ENCODE data around the gene FUCA1.
"Not testable (repeated sequence)": the region's sequence is repeated elsewhere in the genome, so short reads cannot be mapped to it uniquely, and the experiment has no call there.

FUCA1 gene

DNA sequence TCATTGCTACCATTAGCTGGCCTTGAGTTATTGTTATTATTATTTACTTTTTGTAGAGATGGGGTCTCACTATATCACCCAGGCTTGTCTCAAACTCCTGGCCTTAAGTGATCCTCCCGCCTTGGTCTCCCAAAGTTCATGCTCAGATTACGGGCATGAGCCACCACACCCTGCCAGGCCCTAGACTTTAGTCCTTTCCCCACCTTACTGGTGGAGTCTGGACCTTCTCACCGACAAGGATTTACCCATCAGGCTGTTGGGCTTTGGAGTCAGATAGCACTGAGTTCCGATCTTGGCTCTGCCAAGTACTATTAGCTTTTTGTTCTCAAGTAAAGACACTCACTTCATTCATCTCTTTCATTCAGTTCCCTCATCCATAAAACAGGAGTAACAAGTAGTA lies 27.9 kb upstream of the FUCA1 start:
- no peak for DNase-seq (ENCODE audit: low read depth, low spot score)

DNA sequence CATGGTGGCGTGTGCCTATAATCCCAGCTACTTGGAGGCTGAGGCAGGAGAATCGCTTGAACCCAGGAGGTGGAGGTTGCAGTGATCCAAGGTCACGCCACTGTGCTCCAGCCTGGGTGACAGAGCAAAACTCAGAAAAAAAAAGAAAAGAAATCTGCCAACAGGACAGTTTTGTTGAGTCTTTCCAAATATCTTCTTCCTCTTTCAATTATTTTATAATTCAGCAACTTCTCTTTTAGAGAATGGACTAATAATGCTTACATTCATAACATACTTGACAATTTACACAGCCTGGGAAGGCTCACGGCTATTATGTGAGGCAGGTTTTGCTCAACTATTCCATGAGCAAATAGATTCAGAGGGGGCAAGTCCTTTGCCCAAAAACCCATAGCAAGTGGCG lies 27.0 kb upstream of the FUCA1 start:
- no peak for DNase-seq (ENCODE audit: low read depth, low spot score)

DNA sequence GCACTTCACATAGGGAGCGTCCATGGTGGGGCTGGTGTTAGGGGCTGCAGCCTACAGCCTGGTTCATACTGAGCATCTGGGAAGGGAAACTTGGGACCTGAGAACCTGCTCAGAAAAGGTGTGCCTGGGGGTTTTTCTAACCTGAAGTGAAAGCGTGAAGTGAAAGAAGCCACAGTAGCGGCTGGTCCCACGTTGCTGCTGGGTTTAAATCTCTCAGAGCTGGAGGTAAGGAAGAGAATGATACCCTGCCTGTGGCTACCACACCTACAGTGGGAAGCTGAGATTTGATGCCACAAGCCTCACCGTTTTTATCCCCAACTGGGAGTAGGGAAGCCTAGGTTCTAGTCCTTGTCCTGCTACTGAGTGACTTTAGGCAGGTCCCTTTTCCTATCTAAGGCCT lies 21.0 kb upstream of the FUCA1 start:
- no peak for DNase-seq (ENCODE audit: low read depth, low spot score)

DNA sequence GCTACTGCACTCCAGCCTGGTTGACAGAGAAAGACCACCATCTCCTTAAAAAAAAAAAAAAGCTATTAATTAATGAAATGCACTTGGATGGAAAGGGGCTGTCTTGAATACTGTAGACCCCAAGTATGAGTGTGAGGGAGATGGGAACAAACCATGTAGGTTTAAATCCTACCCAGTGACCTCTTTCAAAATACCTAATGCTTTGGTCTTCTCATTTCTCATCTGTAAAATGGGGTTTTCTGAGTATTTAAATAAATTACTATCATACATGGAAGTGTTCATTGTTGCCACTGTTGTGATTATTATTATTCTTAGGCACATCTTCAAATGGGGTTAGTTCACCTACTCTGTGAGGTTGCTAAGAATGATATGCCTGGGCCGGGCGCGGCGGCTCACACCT lies 17.1 kb upstream of the FUCA1 start:
- no peak for DNase-seq (ENCODE audit: low read depth, low spot score)

DNA sequence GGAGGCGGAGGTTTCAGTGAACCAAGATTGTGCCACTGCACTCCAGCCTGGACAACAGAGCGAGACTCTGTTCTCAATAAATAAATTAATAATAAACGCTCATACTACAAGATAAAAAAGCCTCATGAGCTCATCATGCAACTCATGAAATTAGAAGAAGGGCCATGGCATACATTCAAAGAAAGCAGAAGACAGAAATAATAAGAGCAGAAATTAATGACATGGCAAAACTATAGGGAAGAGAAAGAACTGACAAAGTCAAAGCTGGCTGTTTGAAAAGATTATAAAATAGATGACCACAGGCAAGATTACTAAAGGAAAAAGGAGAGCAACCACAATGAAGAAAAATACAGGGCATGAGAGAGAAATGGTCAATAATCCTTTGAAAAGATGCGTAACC lies 14.7 kb upstream of the FUCA1 start:
- no peak for DNase-seq (ENCODE audit: low read depth, low spot score)

DNA sequence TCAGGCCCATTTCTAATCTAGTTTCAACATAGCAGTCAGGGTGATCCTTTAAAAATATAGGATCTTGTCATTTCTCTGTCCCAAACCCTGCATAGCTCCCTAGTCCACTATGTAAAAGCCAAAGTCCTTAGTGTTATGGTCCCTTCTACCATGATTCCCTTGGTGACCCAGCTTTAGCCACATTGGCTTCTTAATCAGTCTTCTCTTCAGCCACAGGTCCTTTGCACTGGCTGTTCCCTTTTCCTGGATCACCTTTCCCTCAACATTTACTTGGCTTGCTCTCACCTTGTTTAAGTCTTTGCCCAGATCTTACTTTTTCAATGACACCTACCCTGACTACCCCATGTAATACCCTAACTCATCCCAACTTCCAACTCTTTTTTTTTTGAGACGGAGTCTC lies 11.7 kb upstream of the FUCA1 start:
- DNase-seq (ENCODE audit: low read depth, low spot score): no peak

DNA sequence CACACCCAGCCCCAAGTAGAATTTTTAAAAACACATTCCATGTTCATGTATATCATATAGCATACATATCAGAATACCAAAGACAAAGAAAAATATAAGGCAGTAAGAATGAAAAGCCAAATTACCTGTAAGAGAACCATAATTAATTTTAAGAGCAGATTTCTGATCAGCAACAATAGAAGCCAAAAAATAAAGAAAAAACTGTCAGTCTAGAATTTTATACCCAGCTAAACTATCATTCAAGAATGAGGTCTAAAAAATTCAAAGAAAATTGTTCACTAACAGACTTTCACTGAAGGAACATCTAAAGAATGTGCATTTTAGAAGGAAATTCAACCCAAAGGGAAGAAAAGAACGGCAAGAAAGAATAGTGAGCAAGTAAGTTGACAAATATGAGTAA lies 10.6 kb upstream of the FUCA1 start:
- DNase-seq (ENCODE audit: low read depth, low spot score): no peak

DNA sequence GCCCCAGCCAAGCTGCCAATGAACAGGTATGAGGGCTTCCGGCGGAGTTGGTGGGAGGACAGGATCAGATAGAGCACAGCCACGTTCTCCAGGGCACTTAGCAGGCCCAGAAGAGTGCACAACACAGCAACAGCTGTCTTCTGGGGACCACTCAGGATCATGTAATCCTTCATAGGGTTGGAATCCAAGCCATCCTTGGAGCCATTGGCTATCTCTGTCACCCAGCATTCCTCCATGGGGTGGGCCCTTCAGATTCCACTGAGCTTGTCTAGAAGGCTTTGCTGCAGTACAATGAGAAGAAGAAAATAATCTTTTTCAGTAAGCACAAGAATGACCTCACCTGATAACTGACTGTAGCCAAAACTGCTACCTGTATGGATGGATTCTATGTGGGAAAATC lies 7.3 kb upstream of the FUCA1 start:
- DNase-seq (ENCODE audit: low read depth, low spot score): no peak

DNA sequence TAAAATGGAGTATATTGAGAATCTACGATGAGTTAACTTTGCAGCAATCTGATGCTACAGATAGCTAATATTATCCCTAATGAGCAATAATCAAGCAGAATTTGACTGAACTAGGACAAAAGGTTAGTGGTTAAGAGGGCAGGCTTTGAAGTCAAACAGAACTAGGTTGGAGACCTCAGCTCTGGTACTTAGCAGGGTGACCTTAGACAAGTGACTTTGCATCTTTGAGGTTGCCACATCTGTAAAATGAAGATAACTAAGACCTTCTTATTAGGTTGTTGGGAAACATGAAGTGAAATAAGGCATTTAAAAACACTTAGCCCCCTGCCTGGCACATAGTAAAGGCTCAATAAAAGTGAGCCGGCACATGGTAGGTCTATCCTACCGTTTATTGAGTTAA lies 4.3 kb upstream of the FUCA1 start:
- no peak for DNase-seq (ENCODE audit: low read depth, low spot score)

DNA sequence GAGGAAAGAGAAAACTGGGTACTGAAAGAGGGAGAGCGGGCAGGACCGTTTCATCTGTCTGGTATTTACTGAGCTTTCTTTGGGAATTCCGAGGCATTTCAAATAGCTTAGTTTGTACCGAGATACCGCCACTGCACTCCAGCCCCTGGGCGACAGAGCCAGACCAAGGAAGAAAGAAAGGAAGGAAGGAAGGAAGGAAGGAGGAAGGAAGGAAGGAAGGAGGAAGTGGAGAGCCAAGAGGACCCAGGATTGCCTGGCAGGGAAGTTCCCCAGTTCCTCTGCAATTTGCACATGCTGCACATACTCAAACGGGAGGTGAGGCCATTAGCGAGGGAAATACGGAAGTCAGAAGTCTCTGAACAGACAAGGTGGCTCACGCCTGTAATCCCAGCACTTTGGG lies 961 bp upstream of the FUCA1 start:
- DNase-seq (ENCODE audit: low read depth, low spot score): no peak

DNA sequence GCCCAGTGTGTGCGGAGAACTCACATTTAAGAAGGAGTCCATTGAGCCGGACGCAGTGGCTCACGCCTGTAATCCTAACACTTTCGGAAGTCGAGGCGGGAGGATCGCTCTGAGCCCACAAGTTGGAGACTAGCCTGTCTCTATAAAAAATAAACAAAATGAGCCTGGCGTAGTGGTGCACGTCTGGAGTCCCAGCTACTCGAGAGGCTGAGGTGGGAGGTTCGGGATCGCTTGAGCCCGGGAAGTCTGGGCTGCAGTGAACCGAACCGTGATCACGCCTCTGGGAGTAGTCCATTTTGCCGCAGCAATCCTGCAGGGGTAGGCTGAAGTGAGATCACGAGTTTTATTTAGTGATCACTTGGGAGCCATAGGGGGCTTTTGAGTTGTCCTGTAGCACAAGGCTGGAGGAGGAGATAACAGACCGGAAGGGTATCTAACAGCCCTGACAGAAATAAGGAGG lies 497 bp upstream of the FUCA1 start:
- DNase-seq (ENCODE audit: low read depth, low spot score): no peak

DNA sequence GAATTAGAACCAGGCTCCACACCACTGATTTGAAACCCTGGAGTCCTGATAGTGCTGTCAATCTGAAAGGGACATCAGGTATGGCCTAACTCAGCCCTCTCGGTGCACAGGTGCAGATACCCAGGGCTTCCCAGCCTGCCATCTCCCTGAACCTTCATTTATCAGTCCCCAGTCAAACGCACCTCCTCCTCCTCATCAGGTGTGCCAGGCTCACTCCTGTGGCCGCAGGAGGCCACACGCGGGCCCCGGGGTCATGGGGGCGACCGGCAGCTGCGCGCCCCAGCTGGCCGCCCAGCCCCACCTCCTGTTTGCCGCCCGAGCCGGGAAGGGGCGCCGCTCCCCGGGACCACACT lies 572 bp downstream of the FUCA1 start:
- DNase-seq (ENCODE audit: low read depth, low spot score): no peak

DNA sequence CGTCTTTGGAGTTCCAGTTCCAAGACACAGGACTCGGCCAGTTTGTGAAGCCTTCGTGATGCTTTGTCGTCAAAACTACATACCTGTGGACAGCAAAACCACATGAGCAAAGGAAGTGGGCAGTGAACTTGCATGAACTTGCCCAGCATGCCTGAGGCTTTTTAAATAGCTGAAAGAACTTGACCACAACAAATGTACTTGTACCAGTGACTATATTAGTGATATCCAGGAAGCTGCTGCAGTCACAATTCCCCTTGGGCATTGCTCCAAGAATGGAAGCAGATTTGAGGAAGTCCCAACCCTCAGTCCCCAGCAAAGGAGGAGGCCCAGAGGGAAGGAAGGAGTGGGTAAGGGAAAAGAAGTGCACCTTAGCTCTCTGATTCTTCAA lies 2.6 kb downstream of the FUCA1 start:
- DNase-seq (ENCODE audit: low read depth, low spot score): no peak

DNA sequence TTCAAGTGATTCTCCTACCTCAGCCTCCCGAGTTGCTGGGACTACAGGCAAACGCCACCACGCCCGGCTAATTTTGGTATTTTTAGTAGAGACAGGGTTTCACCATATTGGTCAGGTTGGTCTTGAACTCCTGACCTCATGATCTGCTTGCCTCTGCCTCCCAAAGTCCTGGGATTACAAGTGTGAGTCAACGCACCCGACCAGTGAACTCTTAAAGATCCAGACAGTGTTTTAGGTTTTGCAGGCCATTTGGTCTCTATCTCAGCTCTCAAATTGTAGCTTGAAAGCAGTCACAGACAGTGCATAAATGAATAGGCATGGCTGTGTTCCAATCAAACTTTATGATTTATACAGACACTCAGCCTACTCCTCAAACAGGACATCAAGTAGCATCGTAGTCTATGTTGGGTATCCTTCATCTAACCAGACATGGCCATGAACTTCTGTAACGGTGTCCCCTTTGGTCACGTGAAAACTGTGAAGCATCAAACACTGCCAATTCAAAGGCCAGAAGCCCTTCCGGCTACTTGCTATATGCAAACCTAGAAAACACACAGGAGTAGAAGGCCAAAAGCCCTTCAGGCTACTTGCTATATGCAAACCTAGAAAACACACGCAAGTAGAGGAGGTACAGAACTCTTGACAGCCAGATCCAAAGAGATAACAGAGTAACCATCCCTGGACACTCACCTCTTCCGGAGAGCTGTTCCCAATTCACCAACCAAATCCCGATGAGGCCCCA lies 3.1 kb downstream of the FUCA1 start:
- no peak for DNase-seq (ENCODE audit: low read depth, low spot score)

DNA sequence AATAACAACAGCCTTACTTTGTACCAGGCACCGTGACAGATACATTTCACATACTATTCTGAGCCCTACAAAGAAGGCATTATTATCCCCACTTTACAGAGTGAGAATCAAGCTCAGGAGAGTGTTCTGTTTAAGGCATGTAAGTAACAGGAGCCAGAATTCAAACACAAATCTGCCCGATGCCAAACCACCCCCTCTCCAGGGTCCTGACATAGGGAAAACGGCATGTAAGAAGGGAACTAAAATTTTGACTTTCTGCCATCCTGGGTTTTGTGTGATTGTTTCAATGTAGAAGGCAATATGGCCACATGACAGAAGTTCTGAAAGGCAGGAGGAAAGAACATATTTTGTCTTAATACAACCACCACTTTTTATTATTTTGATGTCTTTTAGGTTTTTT lies 5.5 kb downstream of the FUCA1 start:
- DNase-seq (ENCODE audit: low read depth, low spot score): no peak

DNA sequence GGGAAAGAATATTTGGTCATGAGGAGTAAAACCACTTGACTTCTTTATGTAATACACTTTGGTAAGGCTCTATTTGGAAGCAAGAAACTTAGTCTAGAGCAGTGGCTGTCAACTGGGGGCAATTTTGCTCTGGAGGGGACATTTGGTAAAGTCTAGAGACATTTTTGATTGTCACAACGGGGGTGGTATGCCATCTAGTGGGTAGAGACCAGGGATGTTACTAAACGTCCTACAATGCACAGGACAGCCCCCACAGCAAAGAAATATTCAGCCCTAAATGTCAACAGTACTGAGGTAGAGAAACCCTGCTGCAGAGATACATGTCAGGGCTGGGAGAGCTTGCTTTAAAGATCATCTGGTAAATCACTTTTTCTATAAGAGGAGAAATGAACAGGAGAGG lies 13.5 kb downstream of the FUCA1 start:
- DNase-seq (ENCODE audit: low read depth, low spot score): no peak

DNA sequence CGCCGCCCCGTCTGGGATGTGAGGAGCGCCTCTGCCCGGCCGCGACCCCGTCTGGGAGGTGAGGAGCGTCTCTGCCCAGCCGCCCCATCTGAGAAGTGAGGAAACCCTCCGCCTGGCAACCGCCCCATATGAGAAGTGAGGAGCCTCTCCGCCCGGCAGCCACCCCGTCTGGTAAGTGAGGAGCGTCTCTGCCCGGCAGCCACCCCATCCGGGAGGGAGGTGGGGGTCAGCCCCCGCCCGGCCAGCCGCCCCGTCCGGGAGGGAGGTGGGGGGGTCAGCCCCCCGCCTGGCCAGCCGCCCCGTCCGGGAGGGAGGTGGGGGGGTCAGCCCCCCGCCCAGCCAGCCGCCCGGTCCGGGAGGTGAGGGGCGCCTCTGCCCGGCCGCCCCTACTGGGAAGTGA lies 15.0 kb downstream of the FUCA1 start:
- DNase-seq (ENCODE audit: low read depth, low spot score): not testable (repeated sequence)

DNA sequence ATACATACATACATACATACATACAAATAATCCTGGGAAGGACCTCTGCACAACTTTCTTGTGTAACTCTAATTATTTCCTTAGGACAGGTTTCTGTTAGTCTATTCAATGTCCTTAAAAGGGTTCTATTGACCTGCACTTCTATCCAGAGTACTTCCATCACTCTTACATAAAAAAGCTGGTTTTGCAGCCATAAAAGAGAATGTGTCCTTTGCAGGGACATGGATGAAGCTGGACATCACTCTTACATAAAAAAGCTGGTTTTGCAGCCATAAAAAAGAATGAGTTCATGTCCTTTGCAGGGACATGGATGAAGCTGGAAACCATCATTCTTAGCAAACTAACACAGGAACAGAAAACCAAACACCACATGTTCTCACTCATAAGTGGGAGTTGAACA lies 16.7 kb downstream of the FUCA1 start:
- DNase-seq (ENCODE audit: low read depth, low spot score): not testable (repeated sequence)

DNA sequence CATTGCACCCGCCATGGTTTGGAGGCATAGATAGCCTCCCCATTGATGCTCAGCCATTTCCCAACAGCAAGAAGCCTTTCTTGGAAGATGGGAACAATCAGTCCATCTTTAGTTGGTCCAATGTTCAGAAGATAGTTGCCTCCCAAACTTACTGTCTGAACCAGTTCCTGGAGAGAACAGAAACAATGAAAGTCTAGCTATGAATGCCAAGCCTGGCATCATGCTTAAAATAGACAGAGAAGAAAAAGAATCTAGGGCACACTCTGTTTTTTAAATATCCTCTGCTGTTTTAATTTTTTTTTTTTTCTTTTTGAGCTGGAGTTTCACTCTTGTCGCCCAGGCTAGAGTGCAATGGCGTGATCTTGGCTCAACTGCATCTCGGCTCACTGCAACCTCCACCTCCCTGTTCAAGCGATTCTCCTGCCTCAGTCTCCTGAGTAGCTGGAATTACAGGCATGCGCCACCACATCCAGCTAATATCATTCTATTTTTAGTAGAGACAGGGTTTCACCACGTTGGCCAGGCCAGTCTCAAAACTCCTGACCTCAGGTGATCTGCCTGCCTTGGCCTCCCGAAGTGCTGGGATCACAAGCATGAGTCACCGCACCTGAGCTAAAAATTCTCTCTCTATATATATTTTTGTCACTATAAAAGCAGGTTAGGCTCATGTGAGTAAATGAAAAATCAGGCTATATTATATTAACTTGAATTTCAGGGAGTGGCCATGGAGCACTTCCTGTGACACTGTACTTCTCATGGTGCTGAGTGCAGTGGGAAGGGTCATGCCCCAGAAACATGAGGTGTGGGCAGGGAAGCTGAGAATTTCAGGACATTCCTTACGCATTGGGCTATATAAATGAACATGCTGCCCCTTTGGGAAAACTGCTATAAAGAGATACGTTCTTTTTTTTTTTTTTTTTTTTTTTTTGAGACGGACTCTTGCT lies 19.1 kb downstream of the FUCA1 start:
- no peak for DNase-seq (ENCODE audit: low read depth, low spot score)

DNA sequence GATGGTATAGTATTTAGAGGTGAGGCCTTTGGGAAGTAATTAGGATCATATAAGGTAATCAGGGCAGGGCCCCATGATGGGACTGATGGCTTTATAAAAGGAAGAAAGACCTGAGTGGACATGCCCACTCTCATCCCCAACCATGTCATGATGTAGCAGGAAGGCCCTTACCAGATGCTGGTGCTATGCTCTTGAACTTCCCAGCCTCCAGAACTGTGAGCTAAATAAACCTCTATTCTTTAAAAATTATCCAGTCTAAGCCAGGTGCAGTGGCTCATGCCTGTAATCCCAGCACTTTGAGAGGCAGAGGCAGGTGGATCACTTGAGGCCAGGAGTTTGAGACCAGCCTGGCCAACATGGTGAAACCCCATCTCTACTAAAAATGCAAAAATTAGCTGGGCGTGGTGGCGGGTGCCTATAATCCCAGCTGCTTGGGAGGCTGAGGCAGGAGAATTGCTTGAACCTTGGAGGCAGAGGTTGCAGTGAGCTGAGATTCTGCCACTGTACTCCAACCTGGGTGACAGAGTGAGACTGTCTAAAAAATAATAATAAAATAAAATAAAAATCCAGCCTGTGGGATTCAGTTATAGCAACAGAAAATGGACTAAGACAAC lies 20.5 kb downstream of the FUCA1 start:
- not testable (repeated sequence) for DNase-seq (ENCODE audit: low read depth, low spot score)

DNA sequence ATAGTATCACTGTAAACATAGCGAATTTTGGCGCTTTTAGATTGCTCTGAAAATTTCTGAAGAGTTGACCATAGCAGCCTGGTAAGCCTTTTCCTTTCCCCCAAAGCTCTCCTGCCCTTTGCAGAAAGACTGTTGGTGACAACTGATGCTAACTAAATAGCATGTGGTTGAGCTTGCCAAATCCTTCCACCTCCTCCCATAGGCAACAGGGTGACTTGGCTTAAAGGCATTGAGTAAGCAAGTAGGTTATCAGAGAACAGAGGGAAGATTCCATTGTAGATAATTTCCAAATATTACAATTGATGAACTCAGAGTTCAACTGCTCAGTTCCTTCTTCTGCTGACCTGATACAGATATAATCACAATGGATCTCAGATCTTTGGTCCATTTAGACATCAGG lies 22.9 kb downstream of the FUCA1 start:
- DNase-seq (ENCODE audit: low read depth, low spot score): no peak

DNA sequence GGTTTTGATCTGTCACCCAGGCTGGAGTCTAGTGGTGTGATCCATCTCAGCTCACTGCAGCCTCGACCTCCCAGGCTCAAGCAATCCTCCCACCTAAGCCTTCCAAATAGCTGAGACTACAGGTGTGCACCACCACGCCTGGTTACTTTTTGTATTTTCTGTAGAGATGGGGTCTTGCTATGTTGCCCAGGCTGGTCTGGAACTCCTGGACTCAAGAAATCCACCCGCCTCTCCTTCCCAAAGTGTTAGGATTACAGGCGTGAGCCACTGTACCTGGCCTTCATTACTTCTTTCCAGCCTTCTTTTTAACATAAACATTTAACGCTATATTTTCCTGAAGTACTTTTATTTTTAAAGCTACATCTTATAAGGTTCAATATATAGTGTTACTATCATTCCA lies 24.4 kb downstream of the FUCA1 start:
- no peak for DNase-seq (ENCODE audit: low read depth, low spot score)

DNA sequence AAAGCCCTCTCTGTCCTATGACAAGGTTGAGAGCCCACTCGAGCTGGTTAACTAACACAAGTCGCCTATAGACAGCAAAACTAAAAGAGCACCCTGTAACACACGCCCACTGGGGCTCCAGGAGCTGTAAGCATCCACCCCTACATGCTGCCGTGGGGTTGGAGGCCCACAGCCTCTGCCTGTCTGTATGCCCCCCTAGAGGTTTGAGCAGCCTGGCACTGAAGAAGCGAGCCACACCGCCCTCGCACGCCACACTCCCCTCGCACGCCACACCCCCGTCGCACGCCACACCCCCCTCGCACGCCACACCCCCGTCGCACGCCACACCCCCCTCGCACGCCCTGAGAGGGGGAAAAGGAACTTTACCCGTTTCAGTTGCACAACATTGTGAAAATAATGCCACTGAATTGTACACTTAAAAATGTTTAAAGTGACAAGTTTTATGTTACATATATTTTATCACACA lies 29.7 kb downstream of the FUCA1 start:
- DNase-seq (ENCODE audit: low read depth, low spot score): no peak

Measured in iPS DF 19.7 (cell line).